K562 (cell line): ENCODE results near the gene BPNT1. TPM values are rescaled to one million over a fixed set of nuclear protein-coding genes. Genes with fewer than 3 reads are reported as not detected.

Experiments
- DNMT1 ChIP-seq: fragments of 450-650 bp; IDR thresholded peaks from 2 replicates; pipeline ENCODE4 v1.6.1; 2016; ENCODE audit warnings: antibody characterized with exemption, mild to moderate bottlenecking
- FOXJ2 ChIP-seq: fragments of 200-800 bp; sonication (Bioruptor generic); IDR thresholded peaks from 2 replicates; pipeline ENCODE4 v1.6.1; 2016; ENCODE audit warnings: missing genetic modification characterization, missing compliant biosample characterization
- HDAC8 ChIP-seq: fragments of 450-650 bp; IDR thresholded peaks from 2 replicates; pipeline ENCODE4 v1.6.1; 2016; ENCODE audit warnings: mild to moderate bottlenecking, missing genetic modification characterization, moderate library complexity, missing compliant biosample characterization
- HMGN3 ChIP-seq: IDR thresholded peaks from 2 replicates; pipeline ENCODE4 v1.6.1; 2011; ENCODE audit warnings: borderline replicate concordance, low read depth, mild to moderate bottlenecking, mixed read lengths, low read length; ENCODE audit not compliant: insufficient read length; ENCODE audit errors: extremely low read depth
- JUNB ChIP-seq: fragments of 450-650 bp; formaldehyde crosslinking; conservative IDR thresholded peaks from 2 replicates; pipeline ENCODE4 v1.4.0; 2020; ENCODE audit warnings: mild to moderate bottlenecking
- MAFK ChIP-seq: IDR thresholded peaks from 2 replicates; pipeline ENCODE4 v1.6.1; 2011; ENCODE audit warnings: low read length, improper control_type of control experiment
- MCM2 ChIP-seq: fragments of 450-650 bp; IDR thresholded peaks from 2 replicates; pipeline ENCODE4 v1.6.1; 2017; ENCODE audit warnings: low read depth, mild to moderate bottlenecking
- MYC ChIP-seq, 2 experiments: fragments of 250-450 bp in 1 of 2; sonication (Bioruptor Pico) in 1 of 2; IDR thresholded peaks; 2 replicates each; pipeline versions ENCODE4 v1.5.1 to v1.6.1; 2012 to 2021; ENCODE audit warnings: low read depth in 2 of 2, borderline replicate concordance in 1 of 2, improper control_type of control experiment in 1 of 2, low read length in 1 of 2, mild to moderate bottlenecking in 1 of 2, moderate library complexity in 1 of 2
- MYNN ChIP-seq, 2 experiments: sonication (generic); formaldehyde crosslinking in 1 of 2; IDR thresholded peaks; 2 replicates each; pipeline versions ENCODE4 v1.5.0 to v1.6.1; 2016 to 2020; ENCODE audit warnings: antibody characterized with exemption in 1 of 2, missing genetic modification reagents in 1 of 2
- NFIX ChIP-seq: fragments of 250-450 bp; sonication (Bioruptor Pico); IDR thresholded peaks from 2 replicates; pipeline ENCODE4 v1.4.0; 2020; ENCODE audit warnings: low read depth, mild to moderate bottlenecking, moderate library complexity
- NONO ChIP-seq, 2 experiments: fragments of 200-400 bp in 1 of 2; fragments of 450-650 bp in 1 of 2; formaldehyde crosslinking in 1 of 2; IDR thresholded peaks; 2 replicates each; pipeline ENCODE4 v1.6.1; 2017; ENCODE audit warnings: low read depth in 2 of 2, mild to moderate bottlenecking in 2 of 2, moderate library complexity in 2 of 2, low read length in 1 of 2
- SMAD2 ChIP-seq: fragments of 150-350 bp; IDR thresholded peaks from 2 replicates; pipeline ENCODE4 v1.6.1; 2014; ENCODE audit warnings: low read depth, mild to moderate bottlenecking, low read length
- SPI1 ChIP-seq: IDR thresholded peaks from 2 replicates; pipeline ENCODE4 v1.6.1; 2011; ENCODE audit warnings: low read depth, low read length, control low read depth, borderline replicate concordance
- STAT5A ChIP-seq: IDR thresholded peaks from 2 replicates; pipeline ENCODE4 v1.6.1; 2012; ENCODE audit warnings: low read length, inconsistent platforms, borderline replicate concordance
- U2AF2 ChIP-seq: fragments of 200-400 bp; formaldehyde crosslinking; optimal IDR thresholded peaks from 2 replicates; pipeline ENCODE3; 2017; ENCODE audit warnings: low read depth, mild to moderate bottlenecking, low read length
- ZNF212 ChIP-seq: fragments of 450-650 bp; formaldehyde crosslinking; IDR thresholded peaks from 2 replicates; pipeline ENCODE4 v1.4.0; 2020; ENCODE audit warnings: mild to moderate bottlenecking
- ZNF561 ChIP-seq: fragments of 450-650 bp; formaldehyde crosslinking; conservative IDR thresholded peaks from 2 replicates; pipeline ENCODE4 v1.4.0; 2020; ENCODE audit warnings: mild to moderate bottlenecking, moderate library complexity
- ZNF57 ChIP-seq: fragments of 450-650 bp; formaldehyde crosslinking; IDR thresholded peaks from 2 replicates; pipeline ENCODE4 v1.4.0; 2020; ENCODE audit warnings: mild to moderate bottlenecking, moderate library complexity
- ZSCAN32 ChIP-seq: fragments of 450-650 bp; formaldehyde crosslinking; IDR thresholded peaks from 2 replicates; pipeline ENCODE4 v1.4.0; 2020; ENCODE audit warnings: mild to moderate bottlenecking, moderate library complexity
- polyA plus RNA-seq, 8 experiments: library from polyadenylated mRNA; depleted of rRNA in 4 of 8; stranded (reverse) in 5 of 8; unstranded in 3 of 8; fragments of >200 nt; fragmentation: Nextera tagmentation in 2 of 8; fragmentation: Illumina TruSeq in 1 of 8; extraction: Ambion mirVana in 2 of 8; extraction: Trizol in 1 of 8; gene quantifications; 2 replicates each; pipeline versions ENCODE4 v1.2.1 to v1.2.3, GENCODE V29; 2011 to 2014; ENCODE audit warnings: inconsistent platforms in 1 of 8, missing spikeins in 1 of 8
- total RNA-seq, 7 experiments: library from RNA; depleted of rRNA in 6 of 7; stranded (reverse); fragments of >200 nt in 6 of 7; fragmentation: Illumina TruSeq in 2 of 7; extraction: Trizol in 2 of 7; gene quantifications; 2 replicates each; pipeline versions ENCODE4 v1.2.1 to v1.2.3, GENCODE V29; 2011 to 2021; ENCODE audit warnings: low replicate concordance in 1 of 7
- TF ChIP-seq, protein P1 (sequence below): sonication (generic); formaldehyde crosslinking; IDR thresholded peaks from 2 replicates; pipeline ENCODE4 v1.8.1; 2023; ENCODE audit warnings: mild to moderate bottlenecking, missing genetic modification reagents, moderate library complexity
- TF ChIP-seq, protein P2 (sequence below): fragments of 250-450 bp; sonication (Bioruptor Pico); IDR thresholded peaks from 2 replicates; pipeline ENCODE4 v1.8.0; 2022; ENCODE audit warnings: moderate library complexity, mild to moderate bottlenecking, inconsistent platforms
- TF ChIP-seq, protein P3 (sequence below), 2 experiments: IDR thresholded peaks in 1 of 2; conservative IDR thresholded peaks in 1 of 2; 2 replicates each; pipeline ENCODE4 v1.6.1; 2016; ENCODE audit warnings: low read depth in 2 of 2, mild to moderate bottlenecking in 1 of 2, missing compliant biosample characterization in 1 of 2, missing genetic modification characterization in 1 of 2, moderate library complexity in 1 of 2

BPNT1 gene
- total and polyA plus RNA-seq, 9 of the 15 experiments (the other 6 are each of a cell fraction or from before 2014, with no cell fraction given) = 30.2 to 73.8 (median 40.5) TPM

- TF ChIP-seq SPI1 (no peak), DNMT1 (no peak), NONO (IDR thresholded peaks at IDR 0.05; ENCODE audit: low read depth in 2 of 2, low read length in 1 of 2) (peak in 1 of 2 experiments; percentile 31; a peak in 1 of 4 replicates), U2AF2 (no peak), MAFK (peak; percentile 75), HMGN3 (peak; percentile 96), ZSCAN32 (CRISPR knock-in tag) (peak; percentile 89), SMAD2 (no peak), MYNN (IDR thresholded peaks at IDR 0.05) (no peak), MYNN (CRISPR knock-in tag; IDR thresholded peaks at IDR 0.05) (no peak), NFIX (no peak), ZNF212 (CRISPR knock-in tag) (peak; percentile 48; the same call in 1 of the 2 replicates), MCM2 (no peak), FOXJ2 (tag) (peak; percentile 42; the same call in 1 of the 2 replicates), MYC (IDR thresholded peaks at IDR 0.05; ENCODE audit: low read depth, low read length) (peak; percentile 97), MYC (CRISPR knock-in tag; IDR thresholded peaks at IDR 0.05; ENCODE audit: borderline replicate concordance, low read depth) (peak; percentile 98), STAT5A (no peak; the same call in 1 of the 2 replicates), JUNB (CRISPR knock-in tag) (0 out of 2 replicates have a peak, but pooled peaks have one; percentile 15), ZNF561 (CRISPR knock-in tag) (no peak), ZNF57 (no peak), HDAC8 (tag) (no peak)
- TF ChIP-seq, protein P1, sequence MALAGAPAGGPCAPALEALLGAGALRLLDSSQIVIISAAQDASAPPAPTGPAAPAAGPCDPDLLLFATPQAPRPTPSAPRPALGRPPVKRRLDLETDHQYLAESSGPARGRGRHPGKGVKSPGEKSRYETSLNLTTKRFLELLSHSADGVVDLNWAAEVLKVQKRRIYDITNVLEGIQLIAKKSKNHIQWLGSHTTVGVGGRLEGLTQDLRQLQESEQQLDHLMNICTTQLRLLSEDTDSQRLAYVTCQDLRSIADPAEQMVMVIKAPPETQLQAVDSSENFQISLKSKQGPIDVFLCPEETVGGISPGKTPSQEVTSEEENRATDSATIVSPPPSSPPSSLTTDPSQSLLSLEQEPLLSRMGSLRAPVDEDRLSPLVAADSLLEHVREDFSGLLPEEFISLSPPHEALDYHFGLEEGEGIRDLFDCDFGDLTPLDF (CRISPR knock-in tag) = peak; percentile 76; the same call in 1 of the 2 replicates
- TF ChIP-seq, protein P2, sequence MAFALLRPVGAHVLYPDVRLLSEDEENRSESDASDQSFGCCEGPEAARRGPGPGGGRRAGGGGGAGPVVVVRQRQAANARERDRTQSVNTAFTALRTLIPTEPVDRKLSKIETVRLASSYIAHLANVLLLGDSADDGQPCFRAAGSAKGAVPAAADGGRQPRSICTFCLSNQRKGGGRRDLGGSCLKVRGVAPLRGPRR (CRISPR knock-in tag) = no peak
- TF ChIP-seq, protein P3, sequence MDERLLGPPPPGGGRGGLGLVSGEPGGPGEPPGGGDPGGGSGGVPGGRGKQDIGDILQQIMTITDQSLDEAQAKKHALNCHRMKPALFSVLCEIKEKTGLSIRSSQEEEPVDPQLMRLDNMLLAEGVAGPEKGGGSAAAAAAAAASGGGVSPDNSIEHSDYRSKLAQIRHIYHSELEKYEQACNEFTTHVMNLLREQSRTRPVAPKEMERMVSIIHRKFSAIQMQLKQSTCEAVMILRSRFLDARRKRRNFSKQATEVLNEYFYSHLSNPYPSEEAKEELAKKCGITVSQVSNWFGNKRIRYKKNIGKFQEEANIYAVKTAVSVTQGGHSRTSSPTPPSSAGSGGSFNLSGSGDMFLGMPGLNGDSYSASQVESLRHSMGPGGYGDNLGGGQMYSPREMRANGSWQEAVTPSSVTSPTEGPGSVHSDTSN (CRISPR knock-in tag; IDR thresholded peaks at IDR 0.05; ENCODE audit: low read depth) = no peak
- TF ChIP-seq, protein P3 (tag; conservative IDR thresholded peaks at IDR 0.05; ENCODE audit: low read depth) = no peak
These were observed 43.3 kb downstream of the BPNT1 start, which contains the start of gene EPRS1 (continued) for GRCh38 chr1:220046052-220046930.
